CD4-positive, alpha-beta T cell treated with Interleukin-2 at 100 ng/mL for 4 hours (primary cell): Measurements from ENCODE around the gene OSBPL3.
"Not testable (repeated sequence)": the region's sequence is repeated elsewhere in the genome, so short reads cannot be mapped to it uniquely, and the experiment has no call there.

Source experiments
- DNase-seq: peaks from one replicate; pipeline ENCODE4 v3.0.0-alpha.2; 2020; ENCODE audit warnings: low spot score

OSBPL3 gene

GRCh38 chr7:24979863-24980533 is at the start of gene OSBPL3:
TSS of gene OSBPL3 (minus strand) at chr7:24980178. CDS start at chr7:24892472, 87,706 bp downstream.
- peak; percentile 97 for DNase-seq

- peak; percentile 22 for DNase-seq
Measured at GRCh38 chr7:25029075-25029474, 49.1 kb upstream of the OSBPL3 start.

GRCh38 chr7:25028370-25029021 is 48.5 kb upstream of the OSBPL3 start:
- DNase-seq, result peak; percentile 53

GRCh38 chr7:25026156-25026555 is 46.2 kb upstream of the OSBPL3 start:
- no peak for DNase-seq

- DNase-seq, result no peak
Measured at GRCh38 chr7:25025218-25025671, 45.3 kb upstream of the OSBPL3 start.

GRCh38 chr7:25024066-25024465 is 44.1 kb upstream of the OSBPL3 start:
- no peak for DNase-seq

- not testable (repeated sequence) for DNase-seq
Measured at GRCh38 chr7:25017671-25018070, 37.7 kb upstream of the OSBPL3 start.

GRCh38 chr7:25014756-25015155 is 34.8 kb upstream of the OSBPL3 start:
- no peak for DNase-seq

GRCh38 chr7:25012710-25013109 is 32.7 kb upstream of the OSBPL3 start:
- DNase-seq, result not testable (repeated sequence)

GRCh38 chr7:25012254-25012653 is 32.3 kb upstream of the OSBPL3 start:
- no peak for DNase-seq

- DNase-seq, result no peak
Measured at GRCh38 chr7:25009257-25009656, 29.3 kb upstream of the OSBPL3 start.

GRCh38 chr7:25007668-25008067 is 27.7 kb upstream of the OSBPL3 start:
- no peak for DNase-seq

GRCh38 chr7:25006276-25006675 is 26.3 kb upstream of the OSBPL3 start:
- no peak for DNase-seq

- DNase-seq, result no peak
Measured at GRCh38 chr7:25005658-25006057, 25.7 kb upstream of the OSBPL3 start.

- no peak for DNase-seq
Measured at GRCh38 chr7:25002786-25003185, 22.8 kb upstream of the OSBPL3 start.

GRCh38 chr7:24995466-24995865 is 15.5 kb upstream of the OSBPL3 start:
- DNase-seq, result no peak

GRCh38 chr7:24992314-24992713 is 12.3 kb upstream of the OSBPL3 start:
- DNase-seq, result no peak

GRCh38 chr7:24991353-24991752 is 11.4 kb upstream of the OSBPL3 start:
- no peak for DNase-seq

GRCh38 chr7:24987331-24987842 is 7.4 kb upstream of the OSBPL3 start:
- no peak for DNase-seq

GRCh38 chr7:24982917-24983316 is 2.9 kb upstream of the OSBPL3 start:
- no peak for DNase-seq

- peak; percentile 39 for DNase-seq
Measured at GRCh38 chr7:24981171-24981951, 1.4 kb upstream of the OSBPL3 start.

GRCh38 chr7:24980534-24981170 is 674 bp upstream of the OSBPL3 start:
- peak; percentile 50 for DNase-seq
